Smooth muscle cell (in vitro differentiated cells): ENCODE data around the gene AP3D1. TPM values are rescaled to one million over a fixed set of nuclear protein-coding genes. Genes with fewer than 3 reads are reported as not detected.

Experiments used
- DNase-seq: peaks from one replicate; lab custom pipeline; 2025; ENCODE audit not compliant: unreplicated experiment; lab: John Stamatoyannopoulos, UW
- H2AFZ ChIP-seq: fragments of 200-600 bp; sonication (generic); 2 replicates; pipeline ENCODE4 v1.6.0; 2016; ENCODE audit warnings: antibody characterized with exemption, low read depth, mild to moderate bottlenecking
- H3F3A ChIP-seq: fragments of 200-600 bp; sonication (generic); 2 replicates; pipeline ENCODE4 v1.6.0; 2017; ENCODE audit warnings: antibody characterized with exemption, low read depth
- H3K27ac ChIP-seq: fragments of 200-600 bp; sonication (generic); 2 replicates; pipeline ENCODE4 v1.5.1; 2016; ENCODE audit warnings: low read depth, mild to moderate bottlenecking
- H3K27me3 ChIP-seq: fragments of 200-600 bp; sonication (generic); 2 replicates; pipeline ENCODE4 v1.6.1; 2016; ENCODE audit warnings: low read depth, mild to moderate bottlenecking
- H3K36me3 ChIP-seq: fragments of 200-600 bp; sonication (generic); 2 replicates; pipeline ENCODE4 v1.5.1; 2016; ENCODE audit warnings: low read depth
- H3K4me1 ChIP-seq: fragments of 200-600 bp; sonication (generic); 2 replicates; pipeline ENCODE4 v1.5.1; 2016; ENCODE audit warnings: low read depth
- H3K4me2 ChIP-seq: fragments of 200-600 bp; sonication (generic); 2 replicates; pipeline ENCODE4 v1.6.0; 2016; ENCODE audit warnings: mild to moderate bottlenecking
- H3K4me3 ChIP-seq: fragments of 200-600 bp; sonication (generic); 2 replicates; pipeline ENCODE4 v1.5.1; 2016; ENCODE audit warnings: mild to moderate bottlenecking
- H3K79me2 ChIP-seq: fragments of 200-600 bp; sonication (generic); 2 replicates; pipeline ENCODE4 v1.6.0; 2016; ENCODE audit warnings: low read depth, mild to moderate bottlenecking
- H3K9ac ChIP-seq: fragments of 200-600 bp; sonication (generic); 2 replicates; pipeline ENCODE4 v1.6.0; 2016; ENCODE audit warnings: low read depth
- H3K9me3 ChIP-seq: fragments of 200-600 bp; sonication (generic); replicated peaks from 2 replicates; pipeline ENCODE4 v1.5.1; 2016; ENCODE audit warnings: low read depth
- H4K20me1 ChIP-seq: fragments of 200-600 bp; sonication (generic); 2 replicates; pipeline ENCODE4 v1.6.0; 2016; ENCODE audit warnings: low read depth
- CTCF ChIP-seq: fragments of 200-600 bp; sonication (generic); IDR thresholded peaks from 2 replicates; pipeline ENCODE4 v1.5.1; 2017; ENCODE audit warnings: borderline replicate concordance, mild to moderate bottlenecking, antibody characterized with exemption; ENCODE audit not compliant: insufficient read depth, poor library complexity, severe bottlenecking
- WGBS: methylation state at CpG from one replicate; pipeline ENCODE4 v1.1.7; 2016; ENCODE audit warnings: low lambda C conversion rate; 5-methylcytosine and 5-hydroxymethylcytosine counted together
- polyA plus RNA-seq: library from polyadenylated mRNA; unstranded; fragments of >200 nt; fragmentation: Nextera tagmentation; extraction: Ambion mirVana; gene quantifications from 2 replicates; pipeline ENCODE4 v1.2.1, GENCODE V29; 2016
- total RNA-seq: library from RNA; depleted of rRNA; stranded (reverse); fragments of >200 nt; gene quantifications from 2 replicates; pipeline ENCODE4 v1.2.3, GENCODE V29; 2014

Gene AP3D1
- total and polyA plus RNA-seq, 2 experiments from 2014 or later: 66.2 to 81.0 TPM

GRCh38 chr19:2060884-2061494, 90.4 kb downstream of the AP3D1 start:
- Histone ChIP-seq H3K4me3 (peak overlapping the region; percentile 72), H3K4me2 (peak overlapping the region; percentile 89), H3K9ac (peak overlapping the region; percentile 98), H3K27me3 (no peaks in the 10 kb centered on the region), H3K27ac (peak overlapping the region; percentile 98), H3F3A (peaks cover 8% of the 10 kb centered on the region), H4K20me1 (no peaks in the 10 kb centered on the region), H3K36me3 (no peaks in the 10 kb centered on the region), H3K4me1 (peaks cover 23% of the 10 kb centered on the region), H3K79me2 (no peaks in the 10 kb centered on the region), H3K9me3 (no peaks in the 10 kb centered on the region), H2AFZ (no peak overlapping the region)
- WGBS: 4% methylated on average over 13 of the region's 55 CpGs
- DNase-seq: peak; percentile 92
- no peak for TF ChIP-seq CTCF

- DNase-seq: peak; percentile 38
- Histone ChIP-seq H3K9ac (peak overlapping the region; percentile 98), H3K27me3 (no peaks in the 10 kb centered on the region), H3K4me3 (peak overlapping the region; percentile 72), H3K36me3 (no peaks in the 10 kb centered on the region), H3F3A (peaks cover 8% of the 10 kb centered on the region), H3K4me1 (peaks cover 23% of the 10 kb centered on the region), H3K79me2 (no peaks in the 10 kb centered on the region), H4K20me1 (no peaks in the 10 kb centered on the region), H3K27ac (peak overlapping the region; percentile 98), H3K9me3 (no peaks in the 10 kb centered on the region), H2AFZ (no peak overlapping the region), H3K4me2 (peak overlapping the region; percentile 89)
- WGBS: 27% methylated on average over 24 of the region's 24 CpGs
- TF ChIP-seq CTCF: no peak
Observed at GRCh38 chr19:2059422-2060201, 91.8 kb downstream of the AP3D1 start.

GRCh38 chr19:2058570-2059421, 92.6 kb downstream of the AP3D1 start:
- peaks cover 23% of the 10 kb centered on the region for H3K4me1 ChIP-seq

More at GRCh38 chr19:2058570-2059421, 92.6 kb downstream of the AP3D1 start:
- Histone ChIP-seq H3K9ac (peak overlapping the region; percentile 98), H3K4me3 (no peak overlapping the region), H3K9me3 (no peaks in the 10 kb centered on the region), H3F3A (peaks cover 8% of the 10 kb centered on the region), H4K20me1 (no peaks in the 10 kb centered on the region), H3K79me2 (no peaks in the 10 kb centered on the region), H3K36me3 (no peaks in the 10 kb centered on the region), H2AFZ (no peak overlapping the region), H3K27ac (peak overlapping the region; percentile 98), H3K4me2 (peak overlapping the region; percentile 89), H3K27me3 (no peaks in the 10 kb centered on the region)
- DNase-seq: no peak
- no peak for TF ChIP-seq CTCF
- WGBS: 87% methylated on average over 27 of the region's 27 CpGs
